Fibroblast of lung (primary cell): ENCODE data around the gene BTBD9. TPM values are rescaled to one million over a fixed set of nuclear protein-coding genes. Genes with fewer than 3 reads are reported as not detected.

Experiments
- DNase-seq, 2 donors: peaks; one replicate each; pipeline versions ENCODE4 v3.0.0 to v3.0.0-alpha.2; 2010; ENCODE audit warnings: low read depth in 2 of 2
- H2AFZ ChIP-seq: 2 replicates; pipeline ENCODE4 v1.5.1; 2012; ENCODE audit warnings: low read length, control low read depth, inconsistent platforms
- H3K27ac ChIP-seq: 2 replicates; pipeline ENCODE4 v1.5.1; 2011; ENCODE audit warnings: low read length, control low read depth; ENCODE audit not compliant: insufficient read depth
- H3K27me3 ChIP-seq: 2 replicates; pipeline ENCODE4 v1.5.1; 2011; ENCODE audit warnings: mild to moderate bottlenecking, low read length; ENCODE audit not compliant: control insufficient read depth, insufficient read depth
- H3K36me3 ChIP-seq: 2 replicates; pipeline ENCODE4 v1.5.1; 2011; ENCODE audit warnings: low read length; ENCODE audit not compliant: control insufficient read depth, insufficient read depth
- H3K4me1 ChIP-seq: 2 replicates; pipeline ENCODE4 v1.5.1; 2011; ENCODE audit warnings: low read length; ENCODE audit not compliant: control insufficient read depth, insufficient read depth; ENCODE audit errors: extremely low read depth
- H3K4me2 ChIP-seq: 2 replicates; pipeline ENCODE4 v1.5.1; 2011; ENCODE audit warnings: low read length, control low read depth; ENCODE audit not compliant: insufficient read depth; ENCODE audit errors: extremely low read depth
- H3K4me3 ChIP-seq, 4 experiments: fragments of 200-600 bp in 1 of 4; sonication (generic) in 1 of 4; replicated peaks in 1 of 4; 2 replicates each; pipeline ENCODE4 v1.5.1; 2011 to 2016; ENCODE audit warnings: low read length in 4 of 4, low read depth in 3 of 4, mild to moderate bottlenecking in 3 of 4, control low read depth in 2 of 4, inconsistent platforms in 1 of 4, mixed read lengths in 1 of 4; ENCODE audit not compliant: insufficient read depth in 1 of 4; ENCODE audit errors: control extremely low read depth in 1 of 4
- H3K79me2 ChIP-seq: 2 replicates; pipeline ENCODE4 v1.5.1; 2012; ENCODE audit warnings: mild to moderate bottlenecking, low read length, inconsistent platforms; ENCODE audit not compliant: control insufficient read depth, insufficient read depth
- H3K9ac ChIP-seq: 2 replicates; pipeline ENCODE4 v1.5.1; 2011; ENCODE audit warnings: mild to moderate bottlenecking, low read length, control low read depth; ENCODE audit not compliant: insufficient read depth
- H3K9me3 ChIP-seq: 2 replicates; pipeline ENCODE4 v1.5.1; 2012; ENCODE audit warnings: low read depth, low read length; ENCODE audit not compliant: control insufficient read depth, insufficient read depth
- H4K20me1 ChIP-seq: 2 replicates; pipeline ENCODE4 v1.5.1; 2011; ENCODE audit warnings: low read length; ENCODE audit not compliant: control insufficient read depth, insufficient read depth; ENCODE audit errors: extremely low read depth
- CTCF ChIP-seq, 2 donors: IDR thresholded peaks in 1 of 2; conservative IDR thresholded peaks in 1 of 2; 1 replicate in 1 of 2; 2 replicates in 1 of 2; pipeline ENCODE4 v1.5.1; 2011 to 2012; ENCODE audit warnings: low read length in 2 of 2, control low read depth in 1 of 2, inconsistent platforms in 1 of 2, low read depth in 1 of 2, mild to moderate bottlenecking in 1 of 2
- EZH2 ChIP-seq: IDR thresholded peaks from 2 replicates; pipeline ENCODE4 v1.5.1; 2012; ENCODE audit warnings: low read length, control low read depth, mild to moderate bottlenecking; ENCODE audit errors: missing control alignments
- polyA plus RNA-seq, 2 donors: library from polyadenylated mRNA; depleted of rRNA in 1 of 2; stranded (reverse) in 1 of 2; unstranded in 1 of 2; fragments of >200 nt; gene quantifications; 2 replicates each; pipeline ENCODE4 v1.2.1, GENCODE V29; 2011 to 2012; ENCODE audit warnings: missing spikeins in 1 of 2
- total RNA-seq: library from RNA; depleted of rRNA; stranded (reverse); fragments of >200 nt; gene quantifications from 2 replicates; pipeline ENCODE4 v1.2.1, GENCODE V29; 2014

BTBD9 gene
- total and polyA plus RNA-seq, 2 donors (not counting 1 experiment from before 2014, with no cell fraction given), result 7.7 to 13.4 TPM

DNA sequence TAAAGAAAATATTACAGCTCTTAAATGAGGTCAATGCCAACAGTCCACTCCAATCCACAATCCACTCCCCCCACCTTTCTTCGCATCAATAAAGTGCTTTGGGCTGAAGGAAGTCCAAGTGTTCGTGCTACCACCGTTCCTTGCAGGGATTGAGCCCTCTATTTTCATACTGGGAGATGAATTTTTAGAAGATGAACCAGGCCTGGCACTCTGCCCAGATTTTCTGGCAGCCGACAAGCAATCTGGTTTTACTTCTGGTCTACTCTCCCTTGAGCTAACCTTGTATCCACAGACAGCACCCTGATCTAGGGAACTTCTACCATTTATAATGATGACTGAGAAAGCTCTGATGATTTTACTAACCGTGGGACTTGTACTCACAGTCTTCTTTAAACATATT, 72.3 kb downstream of the BTBD9 start:
- Histone ChIP-seq H3K4me1 (no peaks in the 10 kb centered on the region), H3K79me2 (no peaks in the 10 kb centered on the region), H3K9ac (no peak overlapping the region), H3K4me2 (no peak overlapping the region), H3K27me3 (no peaks in the 10 kb centered on the region), H3K27ac (no peak overlapping the region), H3K9me3 (no peaks in the 10 kb centered on the region), H2AFZ (no peak overlapping the region), H3K36me3 (no peaks in the 10 kb centered on the region), H3K4me3 (no peak overlapping the region), H4K20me1 (no peaks in the 10 kb centered on the region)
- DNase-seq, result peak; percentile 90 to 91
- TF ChIP-seq EZH2 (no peak), CTCF (conservative IDR thresholded peaks at IDR 0.05 in 1 of 2, IDR thresholded peaks at IDR 0.05 in 1 of 2; ENCODE audit: low read depth in 1 of 2, low read length in 2 of 2) (no peak)

DNA sequence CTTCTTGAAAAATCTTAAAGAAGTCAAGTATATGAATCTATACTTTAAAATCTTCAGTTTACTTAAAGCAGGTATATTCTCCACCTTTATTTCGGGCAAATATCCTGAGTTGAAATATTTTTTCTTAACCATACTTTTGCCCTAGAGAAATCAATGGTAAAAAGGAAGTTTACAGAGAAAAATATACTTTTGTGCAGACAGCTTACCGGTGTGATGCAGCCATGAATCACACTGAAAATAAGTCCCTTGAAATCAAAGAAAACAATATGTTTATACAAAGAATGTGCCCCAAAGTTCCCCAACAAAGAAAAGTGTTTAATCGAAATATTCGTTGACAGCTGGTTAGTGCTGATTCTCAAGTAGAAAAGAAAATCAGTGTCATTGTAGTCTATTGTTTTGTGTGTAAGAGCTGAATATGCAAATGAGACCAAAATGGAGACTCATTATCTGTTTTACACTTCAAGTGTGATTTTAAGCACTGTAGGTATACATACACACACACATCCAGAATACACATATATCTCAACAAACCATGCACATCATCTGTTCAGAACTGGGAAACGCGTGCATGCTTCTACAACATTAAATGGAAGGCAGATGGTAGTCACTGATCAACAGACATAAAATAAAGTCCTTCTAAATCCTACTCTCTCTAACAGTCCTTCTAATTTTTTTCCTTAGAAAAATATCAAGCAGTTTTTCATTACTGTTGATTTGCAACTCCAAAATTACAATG, 73.3 kb downstream of the BTBD9 start:
- Histone ChIP-seq H2AFZ (no peak overlapping the region), H3K27me3 (no peaks in the 10 kb centered on the region), H3K79me2 (no peaks in the 10 kb centered on the region), H3K9me3 (no peaks in the 10 kb centered on the region), H3K4me2 (no peak overlapping the region), H3K36me3 (no peaks in the 10 kb centered on the region), H3K4me3 (no peak overlapping the region), H3K4me1 (no peaks in the 10 kb centered on the region), H3K27ac (no peak overlapping the region), H4K20me1 (no peaks in the 10 kb centered on the region), H3K9ac (no peak overlapping the region)
- TF ChIP-seq CTCF (conservative IDR thresholded peaks at IDR 0.05 in 1 of 2, IDR thresholded peaks at IDR 0.05 in 1 of 2; ENCODE audit: low read depth in 1 of 2, low read length in 2 of 2) (no peak), EZH2 (no peak)
- no peak for DNase-seq

- DNase-seq, result no peak
- H3K79me2 ChIP-seq, result no peaks in the 10 kb centered on the region
- no peaks in the 10 kb centered on the region for H3K4me1 ChIP-seq
- H4K20me1 ChIP-seq, result no peaks in the 10 kb centered on the region
- H3K36me3 ChIP-seq, result no peaks in the 10 kb centered on the region
- no peak overlapping the region for H3K27ac ChIP-seq
- no peak overlapping the region for H3K4me3 ChIP-seq
- H3K4me2 ChIP-seq, result no peak overlapping the region
- no peaks in the 10 kb centered on the region for H3K9me3 ChIP-seq
- TF ChIP-seq CTCF (conservative IDR thresholded peaks at IDR 0.05 in 1 of 2, IDR thresholded peaks at IDR 0.05 in 1 of 2; ENCODE audit: low read depth in 1 of 2, low read length in 2 of 2) (no peak), EZH2 (no peak)
- H3K9ac ChIP-seq, result no peak overlapping the region
- no peaks in the 10 kb centered on the region for H3K27me3 ChIP-seq
- H2AFZ ChIP-seq, result no peak overlapping the region
Measured at GRCh38 chr6:38564301-38564700, 75.4 kb downstream of the BTBD9 start.
